ENCODE data around the gene DELE1. TPM values are rescaled to one million over a fixed set of nuclear protein-coding genes. Genes with fewer than 3 reads are reported as not detected.
"Not testable (repeated sequence)": the region's sequence is repeated elsewhere in the genome, so short reads cannot be mapped to it uniquely, and the experiment has no call there.

Gene DELE1
- total RNA-seq, 1 donor from 2014 or later: 75.0 TPM

DNA sequence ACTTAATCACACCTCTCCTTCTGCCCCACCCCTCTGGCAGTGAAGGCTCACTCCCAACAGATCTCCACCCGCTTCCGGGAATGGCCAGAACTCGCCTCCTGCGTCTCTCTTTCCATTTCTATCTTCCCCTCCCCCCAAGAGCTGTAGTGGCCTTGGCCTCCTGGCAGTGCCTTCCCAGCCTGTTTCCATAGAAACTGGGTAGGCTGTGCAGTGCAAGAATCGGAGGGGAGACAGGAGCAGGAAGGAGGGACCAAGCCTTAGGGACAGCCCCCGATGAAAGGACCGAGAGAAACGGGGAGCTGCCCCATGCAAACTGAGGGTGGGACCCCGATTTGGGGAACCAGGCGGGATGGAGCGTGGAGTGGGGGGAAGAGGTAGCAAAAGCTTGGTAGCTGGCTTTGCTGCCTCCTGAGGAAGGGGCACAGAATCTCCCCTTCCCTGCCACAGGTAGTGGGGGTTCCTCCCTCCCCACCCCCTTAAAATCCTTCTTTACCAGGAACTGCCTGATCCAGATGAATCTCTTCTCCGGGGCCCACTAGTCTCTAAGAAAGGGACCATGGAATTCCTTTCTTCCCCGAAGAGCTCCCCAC is 41.0 kb upstream of the DELE1 start:
- TF ChIP-seq, protein P1, sequence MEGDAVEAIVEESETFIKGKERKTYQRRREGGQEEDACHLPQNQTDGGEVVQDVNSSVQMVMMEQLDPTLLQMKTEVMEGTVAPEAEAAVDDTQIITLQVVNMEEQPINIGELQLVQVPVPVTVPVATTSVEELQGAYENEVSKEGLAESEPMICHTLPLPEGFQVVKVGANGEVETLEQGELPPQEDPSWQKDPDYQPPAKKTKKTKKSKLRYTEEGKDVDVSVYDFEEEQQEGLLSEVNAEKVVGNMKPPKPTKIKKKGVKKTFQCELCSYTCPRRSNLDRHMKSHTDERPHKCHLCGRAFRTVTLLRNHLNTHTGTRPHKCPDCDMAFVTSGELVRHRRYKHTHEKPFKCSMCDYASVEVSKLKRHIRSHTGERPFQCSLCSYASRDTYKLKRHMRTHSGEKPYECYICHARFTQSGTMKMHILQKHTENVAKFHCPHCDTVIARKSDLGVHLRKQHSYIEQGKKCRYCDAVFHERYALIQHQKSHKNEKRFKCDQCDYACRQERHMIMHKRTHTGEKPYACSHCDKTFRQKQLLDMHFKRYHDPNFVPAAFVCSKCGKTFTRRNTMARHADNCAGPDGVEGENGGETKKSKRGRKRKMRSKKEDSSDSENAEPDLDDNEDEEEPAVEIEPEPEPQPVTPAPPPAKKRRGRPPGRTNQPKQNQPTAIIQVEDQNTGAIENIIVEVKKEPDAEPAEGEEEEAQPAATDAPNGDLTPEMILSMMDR (IDR thresholded peaks at IDR 0.05): no peak
- no peak overlapping the region for H3K27ac ChIP-seq
- ATAC-seq: no peak
- no peak overlapping the region for H3K4me3 ChIP-seq
- intact Hi-C loops (cut with DNase I): no loop called here
- H3K27me3 ChIP-seq (ENCODE audit: low read depth): peaks cover 45% of the 10 kb centered on the region
- H3K36me3 ChIP-seq: no peaks in the 10 kb centered on the region
- no peaks in the 10 kb centered on the region for H3K9me3 ChIP-seq
- DNase-seq: no peak
- H3K4me1 ChIP-seq: peaks cover 40% of the 10 kb centered on the region

DNA sequence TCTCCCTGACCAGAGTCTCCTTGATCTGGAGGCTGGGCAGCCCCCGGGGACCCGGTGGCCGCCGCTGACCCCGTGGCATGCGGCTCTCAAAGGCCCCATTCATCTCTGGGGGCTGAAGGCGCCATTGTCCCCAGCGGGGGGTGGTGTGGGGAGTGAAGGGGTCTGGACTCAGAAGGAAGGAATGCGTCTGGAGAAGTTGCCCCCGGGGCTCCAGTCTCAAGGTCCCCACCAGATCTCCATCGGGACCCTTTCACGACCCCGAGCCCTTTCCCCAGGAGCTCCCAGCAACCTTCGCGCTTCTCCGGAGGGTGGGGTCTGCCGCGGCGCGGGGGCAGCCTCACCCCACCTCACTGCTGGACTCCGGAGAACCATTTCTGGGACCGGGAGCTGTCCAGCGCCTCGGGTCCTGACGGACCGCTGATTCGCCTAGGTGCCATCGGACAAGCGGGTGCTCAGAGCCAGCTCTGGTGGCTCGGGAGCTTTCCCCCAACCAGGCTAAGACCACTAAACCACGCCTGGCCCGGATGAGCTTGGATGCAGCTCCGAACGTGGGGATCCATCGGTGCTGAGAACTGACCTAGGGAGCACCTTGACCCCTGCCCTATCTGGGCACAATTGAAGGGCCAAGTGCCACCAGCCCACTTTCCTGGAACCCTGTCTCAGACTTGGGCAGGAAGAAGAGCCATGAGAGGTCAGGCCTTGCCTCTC is 40.3 kb upstream of the DELE1 start:
- DNase-seq: peak; percentile 57
- Histone ChIP-seq H3K9me3 (no peaks in the 10 kb centered on the region), H3K36me3 (no peaks in the 10 kb centered on the region), H3K27me3 (ENCODE audit: low read depth) (peaks cover 41% of the 10 kb centered on the region), H3K4me1 (peaks cover 38% of the 10 kb centered on the region), H3K4me3 (no peak overlapping the region), H3K27ac (no peak overlapping the region)
- no peak for ATAC-seq
- TF ChIP-seq, protein P1 (IDR thresholded peaks at IDR 0.05): no peak
- intact Hi-C loops (cut with DNase I): no loop called here

DNA sequence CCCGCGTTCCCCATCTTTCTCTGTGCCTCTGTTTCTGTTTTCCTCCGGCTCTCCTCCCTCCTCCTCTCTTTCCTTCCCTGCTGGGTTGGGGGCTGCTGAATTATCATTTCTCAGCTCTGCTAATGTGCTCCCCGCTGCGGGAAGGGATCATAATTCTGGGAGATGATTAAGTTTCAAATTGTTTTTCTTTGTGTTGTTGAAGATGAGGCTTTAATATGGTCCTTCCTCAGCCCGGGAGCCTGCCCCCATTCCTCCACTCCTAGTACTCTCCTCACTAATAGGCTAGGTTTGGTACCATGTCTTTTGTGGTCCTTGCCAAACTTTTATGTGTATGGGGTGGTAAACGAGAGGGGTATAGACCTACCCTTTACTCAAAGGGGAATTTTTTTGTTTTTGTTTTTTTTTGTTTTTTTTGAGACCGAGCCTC is 39.8 kb upstream of the DELE1 start:
- H3K27ac ChIP-seq: no peak overlapping the region
- TF ChIP-seq, protein P1 (IDR thresholded peaks at IDR 0.05): no peak
- no peak for ATAC-seq
- H3K36me3 ChIP-seq: no peaks in the 10 kb centered on the region
- no peak overlapping the region for H3K4me3 ChIP-seq
- peaks cover 33% of the 10 kb centered on the region for H3K4me1 ChIP-seq
- intact Hi-C loops (cut with DNase I): no loop called here
- DNase-seq: no peak
- H3K9me3 ChIP-seq: no peaks in the 10 kb centered on the region
- H3K27me3 ChIP-seq (ENCODE audit: low read depth): peaks cover 41% of the 10 kb centered on the region

DNA sequence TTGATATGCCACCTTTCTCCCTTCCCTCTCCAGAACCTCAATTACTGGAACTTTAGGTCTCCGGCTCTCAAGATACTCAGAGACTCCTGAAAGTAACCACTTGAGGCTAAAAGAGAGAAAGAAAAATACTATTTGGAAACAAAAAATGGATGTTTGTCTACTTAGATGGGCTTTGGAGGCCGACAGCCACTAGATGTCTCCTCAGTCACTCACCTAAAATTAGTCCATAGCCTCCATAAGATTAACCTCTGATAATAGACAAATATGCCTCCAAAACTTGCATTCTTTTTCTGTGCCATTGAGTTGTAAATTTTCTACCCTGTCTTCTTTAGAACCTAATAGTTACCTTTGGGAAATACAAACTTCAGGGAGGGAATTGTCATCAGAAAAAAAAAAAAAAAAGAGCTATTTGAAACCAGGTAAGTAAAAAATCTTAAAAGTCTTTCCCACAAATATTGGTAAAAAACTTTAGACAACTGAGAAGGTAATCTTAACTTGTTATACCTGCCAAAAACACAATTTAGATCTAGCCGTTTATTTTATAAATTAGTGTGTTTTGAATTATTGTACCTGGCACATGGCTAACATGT is 34.3 kb upstream of the DELE1 start:
- no peak for ATAC-seq
- intact Hi-C loops (cut with DNase I): no loop called here
- Histone ChIP-seq H3K27ac (no peak overlapping the region), H3K4me1 (no peaks in the 10 kb centered on the region), H3K27me3 (ENCODE audit: low read depth) (peaks cover 6% of the 10 kb centered on the region), H3K4me3 (no peak overlapping the region), H3K9me3 (no peaks in the 10 kb centered on the region), H3K36me3 (no peaks in the 10 kb centered on the region)
- no peak for DNase-seq
- TF ChIP-seq, protein P1 (IDR thresholded peaks at IDR 0.05): no peak

DNA sequence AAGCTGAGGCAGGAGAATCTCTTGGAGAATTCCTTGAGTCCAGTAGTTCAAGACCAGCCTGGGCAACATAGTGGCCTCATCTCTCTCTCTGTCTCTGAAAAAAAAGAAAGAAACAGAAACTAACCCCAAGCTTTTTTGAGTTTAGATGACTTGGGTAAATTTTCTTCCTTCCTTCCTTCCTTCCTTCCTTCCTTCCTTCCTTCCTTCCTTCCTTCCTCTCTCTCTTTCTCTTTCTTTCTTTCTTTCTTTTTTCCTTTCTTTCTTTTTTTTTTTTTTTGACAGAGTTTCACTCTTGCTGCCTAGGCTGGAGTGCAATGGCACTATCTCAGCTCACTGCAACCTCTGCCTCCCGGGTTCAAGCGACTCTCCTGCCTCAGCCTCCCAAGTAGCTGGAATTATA is 33.2 kb upstream of the DELE1 start:
- ATAC-seq; H3K27ac ChIP-seq; intact Hi-C loops (cut with DNase I): not testable (repeated sequence)

DNA sequence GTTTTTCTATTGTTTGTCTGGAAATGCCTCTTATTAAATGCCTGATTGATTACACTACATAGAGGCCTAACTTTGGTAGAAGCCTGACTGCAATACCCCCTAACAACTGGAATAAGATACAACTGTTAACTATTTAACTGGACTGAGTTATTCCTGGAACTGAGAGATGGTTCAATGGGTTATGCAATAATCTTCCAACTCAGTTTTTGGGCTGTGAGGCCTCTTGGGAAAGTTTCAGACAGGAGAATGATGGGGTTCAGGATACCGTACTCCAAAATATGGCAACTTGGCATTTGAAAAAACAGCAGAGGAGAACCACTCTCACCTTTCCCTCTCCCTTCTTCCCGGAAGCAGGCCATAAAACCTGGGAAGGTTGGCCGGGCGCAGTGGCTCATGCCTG is 26.2 kb upstream of the DELE1 start:
- ATAC-seq (no peak), DNase-seq (no peak)
- H3K4me1 ChIP-seq: no peaks in the 10 kb centered on the region
- intact Hi-C loops (cut with DNase I): no loop called here
- H3K27me3 ChIP-seq (ENCODE audit: low read depth): no peaks in the 10 kb centered on the region
- H3K36me3 ChIP-seq: no peaks in the 10 kb centered on the region
- H3K4me3 ChIP-seq: no peak overlapping the region
- H3K9me3 ChIP-seq: no peaks in the 10 kb centered on the region
- H3K27ac ChIP-seq: no peak overlapping the region
- TF ChIP-seq, protein P1 (IDR thresholded peaks at IDR 0.05): no peak

More for the DNA sequence above, 33.2 kb upstream of the DELE1 start:
- not testable (repeated sequence) for H3K36me3 ChIP-seq; H3K27me3 ChIP-seq (ENCODE audit: low read depth); DNase-seq; H3K9me3 ChIP-seq; H3K4me3 ChIP-seq; H3K4me1 ChIP-seq
